ENCODE data around the gene ATP13A3.

Gene ATP13A3

GRCh38 chr3:194369522-194370279, 117.1 kb downstream of the ATP13A3 start, which contains the start of gene LRRC15:
LRRC15 (minus strand) TSS chr3:194369743; CDS start chr3:194361043, 8,700 bp downstream.
- Histone ChIP-seq H3K4me3 (ENCODE audit: low read length in 2 of 2) (no peak within 1 kb of the TSS), H3K9ac (ENCODE audit: low read depth in 1 of 2, low read length in 2 of 2) (no peak within 1 kb of the TSS), H3K4me1 (ENCODE audit: control insufficient read depth in 2 of 2, insufficient read depth in 2 of 2, low read length in 2 of 2) (peaks cover 3 to 6% of the 10 kb centered on the region in 2 donors), H3K36me3 (ENCODE audit: control insufficient read depth in 2 of 2, insufficient read depth in 2 of 2, low read length in 2 of 2) (no peaks in the 10 kb centered on the region), H3K27ac (ENCODE audit: low read depth in 2 of 2, low read length in 2 of 2) (no peak within 1 kb of the TSS), H3K9me3 (ENCODE audit: control insufficient read depth in 2 of 2, low read length in 2 of 2) (no peaks in the 10 kb centered on the region), H3K27me3 (ENCODE audit: control insufficient read depth in 2 of 2, insufficient read depth in 2 of 2, low read length in 2 of 2) (peaks cover 8 to 11% of the 10 kb centered on the region in 2 donors)

GRCh38 chr3:194368918-194369317, 117.9 kb downstream of the ATP13A3 start:
- no peaks in the 10 kb centered on the region for H3K36me3 ChIP-seq (ENCODE audit: control insufficient read depth in 2 of 2, insufficient read depth in 2 of 2, low read length in 2 of 2)
- H3K9ac ChIP-seq (ENCODE audit: low read depth in 1 of 2, low read length in 2 of 2): no peak overlapping the region
- no peaks in the 10 kb centered on the region for H3K9me3 ChIP-seq (ENCODE audit: control insufficient read depth in 2 of 2, low read length in 2 of 2)
- H3K4me3 ChIP-seq (ENCODE audit: low read length in 2 of 2): no peak overlapping the region
- peaks cover 3 to 6% of the 10 kb centered on the region in 2 donors for H3K4me1 ChIP-seq (ENCODE audit: control insufficient read depth in 2 of 2, insufficient read depth in 2 of 2, low read length in 2 of 2)
- H3K27ac ChIP-seq (ENCODE audit: low read depth in 2 of 2, low read length in 2 of 2): no peak overlapping the region
- H3K27me3 ChIP-seq (ENCODE audit: control insufficient read depth in 2 of 2, insufficient read depth in 2 of 2, low read length in 2 of 2): peaks cover 8 to 11% of the 10 kb centered on the region in 2 donors

DNA sequence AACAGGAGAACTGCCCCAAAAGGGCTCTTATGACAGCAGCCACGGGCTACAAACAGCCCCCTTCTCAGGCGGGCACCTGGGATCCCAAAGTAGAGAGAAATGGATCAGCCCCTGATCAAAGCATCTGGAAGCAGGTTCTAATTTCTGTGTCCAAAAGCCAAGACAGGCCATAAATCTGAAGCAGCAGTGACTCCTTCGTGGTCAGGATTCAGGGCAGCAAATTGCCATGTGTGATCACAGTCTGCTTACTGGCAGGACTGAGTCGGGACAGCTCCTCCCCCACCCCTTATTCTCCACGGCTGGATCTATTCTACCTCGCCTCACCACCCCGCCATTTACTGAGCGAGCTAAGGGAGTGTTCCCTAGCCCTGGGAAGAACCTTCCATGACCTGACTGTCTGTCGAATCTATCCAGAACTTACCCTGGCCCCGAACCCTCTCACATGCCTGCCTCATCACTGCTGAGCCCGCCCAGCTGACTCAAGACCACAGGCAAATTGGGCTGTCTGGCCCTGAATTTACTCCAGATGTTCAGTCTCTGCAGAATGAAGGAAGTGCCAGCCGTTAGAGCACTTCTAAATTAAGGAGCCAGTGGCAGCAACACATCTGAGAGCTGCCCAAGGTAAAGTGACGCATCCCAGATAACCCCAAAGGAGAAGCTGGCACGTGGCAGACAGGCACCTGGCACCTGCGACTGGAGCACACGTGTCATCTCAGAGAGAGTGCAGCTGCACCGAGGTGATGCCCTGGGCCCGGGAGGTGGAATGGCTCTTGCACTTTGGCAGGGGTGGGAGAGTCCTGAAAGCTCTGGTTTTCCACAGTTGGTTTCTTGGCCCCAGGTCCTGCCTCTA, 118.6 kb downstream of the ATP13A3 start:
- H3K4me3 ChIP-seq (ENCODE audit: low read length in 2 of 2): no peak overlapping the region
- peaks cover 3 to 6% of the 10 kb centered on the region in 2 donors for H3K4me1 ChIP-seq (ENCODE audit: control insufficient read depth in 2 of 2, insufficient read depth in 2 of 2, low read length in 2 of 2)
- peaks cover 8 to 11% of the 10 kb centered on the region in 2 donors for H3K27me3 ChIP-seq (ENCODE audit: control insufficient read depth in 2 of 2, insufficient read depth in 2 of 2, low read length in 2 of 2)
- no peak overlapping the region for H3K9ac ChIP-seq (ENCODE audit: low read depth in 1 of 2, low read length in 2 of 2)
- H3K36me3 ChIP-seq (ENCODE audit: control insufficient read depth in 2 of 2, insufficient read depth in 2 of 2, low read length in 2 of 2): no peaks in the 10 kb centered on the region
- no peaks in the 10 kb centered on the region for H3K9me3 ChIP-seq (ENCODE audit: control insufficient read depth in 2 of 2, low read length in 2 of 2)
- no peak overlapping the region for H3K27ac ChIP-seq (ENCODE audit: low read depth in 2 of 2, low read length in 2 of 2)

DNA sequence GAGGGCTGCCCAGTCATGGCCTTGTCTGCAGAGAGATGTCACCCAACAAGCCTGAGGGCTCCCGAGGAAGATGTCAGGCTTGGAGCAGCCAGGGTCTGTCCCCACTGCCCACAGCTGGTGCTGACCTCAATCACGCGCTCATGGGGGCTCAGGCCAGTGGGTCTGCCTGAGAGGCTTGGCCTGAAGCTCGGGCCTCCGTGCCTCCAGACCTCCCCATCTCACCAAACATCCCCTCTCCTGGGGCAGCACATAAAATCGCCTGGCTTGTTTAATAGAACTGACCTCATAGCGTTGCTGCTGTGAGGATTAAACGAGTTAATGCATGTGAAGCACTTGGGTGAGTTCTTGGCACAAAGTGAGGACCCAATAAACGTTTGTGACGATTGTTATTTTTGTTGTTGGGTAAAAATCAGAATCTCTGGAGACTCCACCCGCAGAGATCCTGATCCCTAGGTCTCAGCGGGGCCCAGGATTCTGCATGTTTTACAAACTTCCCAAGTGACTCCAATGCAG, 120.8 kb downstream of the ATP13A3 start:
- Histone ChIP-seq H3K9me3 (ENCODE audit: control insufficient read depth in 2 of 2, low read length in 2 of 2) (no peaks in the 10 kb centered on the region), H3K27ac (ENCODE audit: low read depth in 2 of 2, low read length in 2 of 2) (no peak overlapping the region), H3K9ac (ENCODE audit: low read depth in 1 of 2, low read length in 2 of 2) (no peak overlapping the region), H3K27me3 (ENCODE audit: control insufficient read depth in 2 of 2, insufficient read depth in 2 of 2, low read length in 2 of 2) (peaks cover 8 to 11% of the 10 kb centered on the region in 2 donors), H3K4me1 (ENCODE audit: control insufficient read depth in 2 of 2, insufficient read depth in 2 of 2, low read length in 2 of 2) (peaks cover 3 to 6% of the 10 kb centered on the region in 2 donors), H3K4me3 (ENCODE audit: low read length in 2 of 2) (no peak overlapping the region), H3K36me3 (ENCODE audit: control insufficient read depth in 2 of 2, insufficient read depth in 2 of 2, low read length in 2 of 2) (no peaks in the 10 kb centered on the region)

- Histone ChIP-seq H3K9me3 (ENCODE audit: control insufficient read depth in 2 of 2, low read length in 2 of 2) (no peaks in the 10 kb centered on the region), H3K27ac (ENCODE audit: low read depth in 2 of 2, low read length in 2 of 2) (no peak overlapping the region), H3K27me3 (ENCODE audit: control insufficient read depth in 2 of 2, insufficient read depth in 2 of 2, low read length in 2 of 2) (peaks cover 8 to 11% of the 10 kb centered on the region in 2 donors), H3K9ac (ENCODE audit: low read depth in 1 of 2, low read length in 2 of 2) (no peak overlapping the region), H3K4me1 (ENCODE audit: control insufficient read depth in 2 of 2, insufficient read depth in 2 of 2, low read length in 2 of 2) (peaks cover 3 to 6% of the 10 kb centered on the region in 2 donors), H3K4me3 (ENCODE audit: low read length in 2 of 2) (no peak overlapping the region), H3K36me3 (ENCODE audit: control insufficient read depth in 2 of 2, insufficient read depth in 2 of 2, low read length in 2 of 2) (no peaks in the 10 kb centered on the region)
Observed at GRCh38 chr3:194365526-194365925, 121.3 kb downstream of the ATP13A3 start.

DNA sequence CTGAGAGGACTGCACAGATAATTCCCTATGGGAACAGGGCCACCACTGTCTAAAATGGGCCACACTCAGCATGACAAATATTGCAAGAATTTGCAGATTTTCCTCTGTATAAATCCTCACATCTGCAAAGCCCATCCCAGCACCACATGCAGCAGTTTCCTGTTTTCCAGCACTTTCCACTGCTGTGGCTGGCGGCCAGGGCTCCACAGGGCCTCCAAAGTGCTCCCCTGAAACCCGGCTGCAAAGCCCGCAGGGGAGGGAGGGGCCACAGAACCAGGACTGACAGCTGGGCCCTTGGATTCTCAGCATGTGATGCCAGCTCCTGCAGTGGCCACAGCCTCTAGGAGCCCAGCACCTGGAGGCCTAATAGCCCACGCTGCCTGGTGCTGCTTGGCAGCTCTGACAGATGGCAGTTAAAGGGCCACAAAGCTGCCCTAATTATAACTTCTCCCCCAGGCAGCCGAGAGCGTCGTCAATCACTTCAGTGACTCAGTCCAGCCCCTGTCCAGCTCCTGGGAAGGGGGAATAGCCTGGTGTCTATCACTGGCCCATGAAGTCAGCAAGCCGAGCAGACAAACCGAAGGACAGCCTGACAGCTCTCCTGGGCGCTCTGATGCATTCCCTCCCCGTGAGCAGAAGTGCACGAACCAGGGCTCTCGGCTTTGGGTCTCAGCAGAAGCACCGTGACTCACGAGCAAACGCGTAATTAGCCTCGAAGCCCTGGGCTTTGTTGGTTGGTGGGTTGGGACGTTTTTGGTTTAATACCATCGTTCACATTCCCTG, 122.0 kb downstream of the ATP13A3 start:
- no peak overlapping the region for H3K9ac ChIP-seq (ENCODE audit: low read depth in 1 of 2, low read length in 2 of 2)
- H3K4me3 ChIP-seq (ENCODE audit: low read length in 2 of 2): no peak overlapping the region
- no peaks in the 10 kb centered on the region for H3K9me3 ChIP-seq (ENCODE audit: control insufficient read depth in 2 of 2, low read length in 2 of 2)

GRCh38 chr3:194364314-194364651, 122.5 kb downstream of the ATP13A3 start:
- Histone ChIP-seq H3K27ac (ENCODE audit: low read depth in 2 of 2, low read length in 2 of 2) (no peak overlapping the region), H3K9me3 (ENCODE audit: control insufficient read depth in 2 of 2, low read length in 2 of 2) (no peaks in the 10 kb centered on the region), H3K4me1 (ENCODE audit: control insufficient read depth in 2 of 2, insufficient read depth in 2 of 2, low read length in 2 of 2) (peaks cover 2 to 6% of the 10 kb centered on the region in 2 donors), H3K27me3 (ENCODE audit: control insufficient read depth in 2 of 2, insufficient read depth in 2 of 2, low read length in 2 of 2) (peaks cover 4 to 7% of the 10 kb centered on the region in 2 donors), H3K4me3 (ENCODE audit: low read length in 2 of 2) (no peak overlapping the region), H3K9ac (ENCODE audit: low read depth in 1 of 2, low read length in 2 of 2) (no peak overlapping the region), H3K36me3 (ENCODE audit: control insufficient read depth in 2 of 2, insufficient read depth in 2 of 2, low read length in 2 of 2) (no peaks in the 10 kb centered on the region)

More for the DNA sequence above, 122.0 kb downstream of the ATP13A3 start:
- H3K27me3 ChIP-seq (ENCODE audit: control insufficient read depth in 2 of 2, insufficient read depth in 2 of 2, low read length in 2 of 2): peaks cover 8 to 10% of the 10 kb centered on the region in 2 donors
- H3K27ac ChIP-seq (ENCODE audit: low read depth in 2 of 2, low read length in 2 of 2): peak overlapping the region in 1 of 2 donors; percentile 9
- H3K4me1 ChIP-seq (ENCODE audit: control insufficient read depth in 2 of 2, insufficient read depth in 2 of 2, low read length in 2 of 2): peaks cover 3 to 6% of the 10 kb centered on the region in 2 donors
- H3K36me3 ChIP-seq (ENCODE audit: control insufficient read depth in 2 of 2, insufficient read depth in 2 of 2, low read length in 2 of 2): no peaks in the 10 kb centered on the region

- H3K27me3 ChIP-seq (ENCODE audit: control insufficient read depth in 2 of 2, insufficient read depth in 2 of 2, low read length in 2 of 2): no peaks in the 10 kb centered on the region
Observed at GRCh38 chr3:194360568-194360967, 126.2 kb downstream of the ATP13A3 start.

DNA sequence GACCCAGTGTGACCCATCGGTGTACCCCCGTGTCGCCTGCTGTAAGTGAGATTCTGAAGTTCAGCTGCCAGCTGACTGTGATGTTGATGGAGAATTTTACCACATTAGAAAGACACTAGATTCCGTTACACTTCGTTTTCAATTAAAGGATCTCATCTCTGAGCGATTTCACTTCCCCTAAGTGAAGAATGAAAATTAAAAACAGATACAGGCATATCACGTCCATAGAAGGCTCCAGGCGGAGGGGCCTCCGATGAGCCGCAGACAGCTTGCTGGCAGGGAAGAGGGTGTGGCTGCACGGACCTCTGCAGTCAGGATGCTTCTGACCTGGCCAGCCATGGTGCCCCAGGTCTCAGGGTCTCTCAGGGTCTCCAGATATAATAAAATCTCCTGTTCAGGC, 129.1 kb downstream of the ATP13A3 start:
- no peaks in the 10 kb centered on the region for H3K9me3 ChIP-seq (ENCODE audit: control insufficient read depth in 2 of 2, low read length in 2 of 2)
- no peaks in the 10 kb centered on the region for H3K27me3 ChIP-seq (ENCODE audit: control insufficient read depth in 2 of 2, insufficient read depth in 2 of 2, low read length in 2 of 2)
- no peak overlapping the region for H3K4me3 ChIP-seq (ENCODE audit: low read length in 2 of 2)
- no peaks in the 10 kb centered on the region for H3K36me3 ChIP-seq (ENCODE audit: control insufficient read depth in 2 of 2, insufficient read depth in 2 of 2, low read length in 2 of 2)
- no peak overlapping the region for H3K27ac ChIP-seq (ENCODE audit: low read depth in 2 of 2, low read length in 2 of 2)
- H3K4me1 ChIP-seq (ENCODE audit: control insufficient read depth in 2 of 2, insufficient read depth in 2 of 2, low read length in 2 of 2): no peaks in the 10 kb centered on the region
- H3K9ac ChIP-seq (ENCODE audit: low read depth in 1 of 2, low read length in 2 of 2): no peak overlapping the region

More at GRCh38 chr3:194360568-194360967, 126.2 kb downstream of the ATP13A3 start:
- no peak overlapping the region for H3K4me3 ChIP-seq (ENCODE audit: low read length in 2 of 2)
- H3K9me3 ChIP-seq (ENCODE audit: control insufficient read depth in 2 of 2, low read length in 2 of 2): no peaks in the 10 kb centered on the region
- H3K9ac ChIP-seq (ENCODE audit: low read depth in 1 of 2, low read length in 2 of 2): no peak overlapping the region
- no peaks in the 10 kb centered on the region for H3K36me3 ChIP-seq (ENCODE audit: control insufficient read depth in 2 of 2, insufficient read depth in 2 of 2, low read length in 2 of 2)
- H3K4me1 ChIP-seq (ENCODE audit: control insufficient read depth in 2 of 2, insufficient read depth in 2 of 2, low read length in 2 of 2): peaks cover 2 to 3% of the 10 kb centered on the region in 2 donors
- H3K27ac ChIP-seq (ENCODE audit: low read depth in 2 of 2, low read length in 2 of 2): no peak overlapping the region

All from mucosa of rectum (tissue), 2 donors.